ENCODE data around the gene SLC1A1.

Gene SLC1A1

GRCh38 chr9:4507306-4508130 lies 17.2 kb downstream of the SLC1A1 start:
- H2BK15ac ChIP-seq (ENCODE audit: low read depth, poor library complexity, severe bottlenecking), result no peak overlapping the region
- no peak overlapping the region for H2BK120ac ChIP-seq (ENCODE audit: low read depth, low read length)
- no peak overlapping the region for H2AFZ ChIP-seq (ENCODE audit: low read depth, low read length)
- no peaks in the 10 kb centered on the region for H3K9me3 ChIP-seq (ENCODE audit: control insufficient read depth, low read length)
- no peak overlapping the region for H2BK12ac ChIP-seq (ENCODE audit: low read length in 2 of 2)
- DNase-seq, result peak; percentile 13
- no peak overlapping the region for H3K4me3 ChIP-seq (ENCODE audit: insufficient read depth in 1 of 2, low read depth in 1 of 2, low read length in 2 of 2)
- H4K91ac ChIP-seq (ENCODE audit: low read length), result no peak overlapping the region
- 73% methylated on average over 9 of the region's 9 CpGs for WGBS
- H3K36me3 ChIP-seq (ENCODE audit: control insufficient read depth in 1 of 2, insufficient read depth in 2 of 2, low read depth in 1 of 2, low read length in 2 of 2), result peaks cover 2 to 19% of the 10 kb centered on the region in 2 experiments
- peaks cover 19% of the 10 kb centered on the region for H3K4me1 ChIP-seq (ENCODE audit: control insufficient read depth, insufficient read depth, low read depth, low read length)
- H3K27ac ChIP-seq (ENCODE audit: low read length, poor library complexity, severe bottlenecking), result peak overlapping the region; percentile 99
- no peak overlapping the region for H3K4me2 ChIP-seq (ENCODE audit: low read length, poor library complexity, severe bottlenecking)
- no peaks in the 10 kb centered on the region for H3K27me3 ChIP-seq (ENCODE audit: control insufficient read depth in 1 of 2, insufficient read depth in 1 of 2, low read length in 2 of 2)
- peak overlapping the region; percentile 95 for H2AK5ac ChIP-seq (ENCODE audit: low read length, severe bottlenecking)
- H3K14ac ChIP-seq (ENCODE audit: low read length in 2 of 2), result no peak overlapping the region
- peaks cover 10% of the 10 kb centered on the region for H3K79me1 ChIP-seq (replicated peaks; ENCODE audit: low read length, poor library complexity, severe bottlenecking)
- no peak overlapping the region for H2BK5ac ChIP-seq (ENCODE audit: low read depth, low read length, poor library complexity, severe bottlenecking)
- H3K4ac ChIP-seq (ENCODE audit: low read depth in 1 of 2, low read length in 2 of 2), result no peak overlapping the region
- H3K9ac ChIP-seq (ENCODE audit: low read length), result no peak overlapping the region
- no peak overlapping the region for H3K23ac ChIP-seq (ENCODE audit: low read length in 2 of 2)
- no peak overlapping the region for H3K18ac ChIP-seq (ENCODE audit: low read depth in 1 of 2, low read length in 2 of 2)
- no peak overlapping the region for H4K8ac ChIP-seq (ENCODE audit: low read length)

- 91% methylated on average over 6 of the region's 7 CpGs for WGBS
- no peak overlapping the region for H3K23ac ChIP-seq (ENCODE audit: low read length in 2 of 2)
Observed at GRCh38 chr9:4508246-4508906, 18.1 kb downstream of the SLC1A1 start.

GRCh38 chr9:4508907-4509589 lies 18.8 kb downstream of the SLC1A1 start:
- Histone ChIP-seq H3K9ac (ENCODE audit: low read length) (peak overlapping the region; percentile 84), H3K79me1 (replicated peaks; ENCODE audit: low read length, poor library complexity, severe bottlenecking) (peaks cover 10% of the 10 kb centered on the region), H3K23ac (ENCODE audit: low read length in 2 of 2) (no peak overlapping the region), H3K27ac (ENCODE audit: low read length, poor library complexity, severe bottlenecking) (peak overlapping the region; percentile 99), H4K8ac (ENCODE audit: low read length) (no peak overlapping the region), H3K4ac (ENCODE audit: low read depth in 1 of 2, low read length in 2 of 2) (no peak overlapping the region), H3K14ac (ENCODE audit: low read length in 2 of 2) (no peak overlapping the region), H3K4me1 (ENCODE audit: control insufficient read depth, insufficient read depth, low read depth, low read length) (peaks cover 19% of the 10 kb centered on the region), H2AFZ (ENCODE audit: low read depth, low read length) (no peak overlapping the region), H3K18ac (ENCODE audit: low read depth in 1 of 2, low read length in 2 of 2) (no peak overlapping the region), H3K9me3 (ENCODE audit: control insufficient read depth, low read length) (no peaks in the 10 kb centered on the region), H2BK5ac (ENCODE audit: low read depth, low read length, poor library complexity, severe bottlenecking) (peak overlapping the region; percentile 90), H3K4me2 (ENCODE audit: low read length, poor library complexity, severe bottlenecking) (peak overlapping the region; percentile 11), H3K36me3 (ENCODE audit: control insufficient read depth in 1 of 2, insufficient read depth in 2 of 2, low read depth in 1 of 2, low read length in 2 of 2) (peaks cover 2 to 5% of the 10 kb centered on the region in 2 experiments), H2BK12ac (ENCODE audit: low read length in 2 of 2) (peak overlapping the region in 1 of 2 experiments; percentile 21), H2BK120ac (ENCODE audit: low read depth, low read length) (no peak overlapping the region), H2BK15ac (ENCODE audit: low read depth, poor library complexity, severe bottlenecking) (no peak overlapping the region), H2AK5ac (ENCODE audit: low read length, severe bottlenecking) (peak overlapping the region; percentile 98), H3K4me3 (ENCODE audit: insufficient read depth in 1 of 2, low read depth in 1 of 2, low read length in 2 of 2) (peak overlapping the region in 1 of 2 experiments; percentile 41), H4K91ac (ENCODE audit: low read length) (no peak overlapping the region), H3K27me3 (ENCODE audit: control insufficient read depth in 1 of 2, insufficient read depth in 1 of 2, low read length in 2 of 2) (no peaks in the 10 kb centered on the region)
- peak; percentile 77 for DNase-seq
- 78% methylated on average over 2 of the region's 3 CpGs for WGBS

More at GRCh38 chr9:4508246-4508906, 18.1 kb downstream of the SLC1A1 start:
- H4K91ac ChIP-seq (ENCODE audit: low read length), result no peak overlapping the region
- peaks cover 2 to 12% of the 10 kb centered on the region in 2 experiments for H3K36me3 ChIP-seq (ENCODE audit: control insufficient read depth in 1 of 2, insufficient read depth in 2 of 2, low read depth in 1 of 2, low read length in 2 of 2)
- H3K18ac ChIP-seq (ENCODE audit: low read depth in 1 of 2, low read length in 2 of 2), result no peak overlapping the region
- peaks cover 19% of the 10 kb centered on the region for H3K4me1 ChIP-seq (ENCODE audit: control insufficient read depth, insufficient read depth, low read depth, low read length)
- H2BK120ac ChIP-seq (ENCODE audit: low read depth, low read length), result no peak overlapping the region
- peak overlapping the region; percentile 84 for H3K9ac ChIP-seq (ENCODE audit: low read length)
- no peaks in the 10 kb centered on the region for H3K9me3 ChIP-seq (ENCODE audit: control insufficient read depth, low read length)
- H2BK15ac ChIP-seq (ENCODE audit: low read depth, poor library complexity, severe bottlenecking), result no peak overlapping the region
- no peak overlapping the region for H2BK5ac ChIP-seq (ENCODE audit: low read depth, low read length, poor library complexity, severe bottlenecking)
- H3K4me2 ChIP-seq (ENCODE audit: low read length, poor library complexity, severe bottlenecking), result peak overlapping the region; percentile 11
- peak overlapping the region; percentile 99 for H3K27ac ChIP-seq (ENCODE audit: low read length, poor library complexity, severe bottlenecking)
- H3K79me1 ChIP-seq (replicated peaks; ENCODE audit: low read length, poor library complexity, severe bottlenecking), result peaks cover 12% of the 10 kb centered on the region
- H4K8ac ChIP-seq (ENCODE audit: low read length), result no peak overlapping the region
- H3K4me3 ChIP-seq (ENCODE audit: insufficient read depth in 1 of 2, low read depth in 1 of 2, low read length in 2 of 2), result peak overlapping the region in 1 of 2 experiments; percentile 41
- H2AFZ ChIP-seq (ENCODE audit: low read depth, low read length), result no peak overlapping the region
- H2BK12ac ChIP-seq (ENCODE audit: low read length in 2 of 2), result no peak overlapping the region
- peak overlapping the region; percentile 96 for H2AK5ac ChIP-seq (ENCODE audit: low read length, severe bottlenecking)
- H3K4ac ChIP-seq (ENCODE audit: low read depth in 1 of 2, low read length in 2 of 2), result no peak overlapping the region
- peak; percentile 72 for DNase-seq
- no peaks in the 10 kb centered on the region for H3K27me3 ChIP-seq (ENCODE audit: control insufficient read depth in 1 of 2, insufficient read depth in 1 of 2, low read length in 2 of 2)
- no peak overlapping the region for H3K14ac ChIP-seq (ENCODE audit: low read length in 2 of 2)

GRCh38 chr9:4509590-4509984 lies 19.3 kb downstream of the SLC1A1 start:
- no peak overlapping the region for H2BK15ac ChIP-seq (ENCODE audit: low read depth, poor library complexity, severe bottlenecking)
- H3K4me2 ChIP-seq (ENCODE audit: low read length, poor library complexity, severe bottlenecking), result no peak overlapping the region
- no peak overlapping the region for H3K14ac ChIP-seq (ENCODE audit: low read length in 2 of 2)
- no peak overlapping the region for H3K23ac ChIP-seq (ENCODE audit: low read length in 2 of 2)
- no peaks in the 10 kb centered on the region for H3K27me3 ChIP-seq (ENCODE audit: control insufficient read depth in 1 of 2, insufficient read depth in 1 of 2, low read length in 2 of 2)
- no peak overlapping the region for H3K18ac ChIP-seq (ENCODE audit: low read depth in 1 of 2, low read length in 2 of 2)
- H3K9me3 ChIP-seq (ENCODE audit: control insufficient read depth, low read length), result no peaks in the 10 kb centered on the region
- WGBS, result 91% methylated on average over 3 of the region's 3 CpGs
- H2BK12ac ChIP-seq (ENCODE audit: low read length in 2 of 2), result no peak overlapping the region
- H2AFZ ChIP-seq (ENCODE audit: low read depth, low read length), result no peak overlapping the region
- peaks cover 21% of the 10 kb centered on the region for H3K4me1 ChIP-seq (ENCODE audit: control insufficient read depth, insufficient read depth, low read depth, low read length)
- no peak overlapping the region for H3K4me3 ChIP-seq (ENCODE audit: insufficient read depth in 1 of 2, low read depth in 1 of 2, low read length in 2 of 2)
- H2BK120ac ChIP-seq (ENCODE audit: low read depth, low read length), result no peak overlapping the region
- no peak overlapping the region for H4K8ac ChIP-seq (ENCODE audit: low read length)
- peaks cover 9% of the 10 kb centered on the region for H3K79me1 ChIP-seq (replicated peaks; ENCODE audit: low read length, poor library complexity, severe bottlenecking)
- peak overlapping the region; percentile 98 for H2AK5ac ChIP-seq (ENCODE audit: low read length, severe bottlenecking)
- H3K36me3 ChIP-seq (ENCODE audit: control insufficient read depth in 1 of 2, insufficient read depth in 2 of 2, low read depth in 1 of 2, low read length in 2 of 2), result peaks cover 0 to 2% of the 10 kb centered on the region in 2 experiments
- no peak for DNase-seq
- H3K4ac ChIP-seq (ENCODE audit: low read depth in 1 of 2, low read length in 2 of 2), result no peak overlapping the region
- peak overlapping the region; percentile 90 for H2BK5ac ChIP-seq (ENCODE audit: low read depth, low read length, poor library complexity, severe bottlenecking)
- no peak overlapping the region for H4K91ac ChIP-seq (ENCODE audit: low read length)
- peak overlapping the region; percentile 99 for H3K27ac ChIP-seq (ENCODE audit: low read length, poor library complexity, severe bottlenecking)
- H3K9ac ChIP-seq (ENCODE audit: low read length), result peak overlapping the region; percentile 63

Data from mesenchymal stem cell (in vitro differentiated cells and primary cell).